Activated CD4-positive, alpha-beta memory T cell treated with anti-CD3 and anti-CD28 coated beads for 36 hours (primary cell): ENCODE results near the gene LRP8. TPM values are rescaled to one million over a fixed set of nuclear protein-coding genes. Genes with fewer than 3 reads are reported as not detected.

Experiments used
- CTCF ChIA-PET: fragments of 350-600 bp; sonication (Branson Sonifier 250); formaldehyde crosslinking; loops from one replicate; lab custom pipeline; 2021; ENCODE audit warnings: antibody characterized with exemption, inconsistent platforms; lab: Charles Lee
- POLR2A ChIA-PET: fragments of 350-600 bp; sonication (Branson Sonifier 250); formaldehyde crosslinking; loops from one replicate; lab custom pipeline; 2021; ENCODE audit warnings: antibody characterized with exemption; lab: Charles Lee
- DNase-seq: peaks from one replicate; pipeline ENCODE4 v3.0.0-alpha.2; 2020
- H3K27ac Mint-ChIP-seq: one replicate; pipeline ENCODE4 v1.8.0; 2021; ENCODE audit warnings: mixed read lengths
- H3K27me3 Mint-ChIP-seq: one replicate; pipeline ENCODE4 v1.8.0; 2021; ENCODE audit warnings: mixed read lengths
- H3K36me3 Mint-ChIP-seq: one replicate; pipeline ENCODE4 v1.8.0; 2021; ENCODE audit warnings: mixed read lengths
- H3K4me1 Mint-ChIP-seq: one replicate; pipeline ENCODE4 v1.8.0; 2021; ENCODE audit warnings: low read depth, mixed read lengths
- H3K4me3 Mint-ChIP-seq: one replicate; pipeline ENCODE4 v1.8.0; 2021; ENCODE audit warnings: mild to moderate bottlenecking, mixed read lengths
- H3K9me3 Mint-ChIP-seq: one replicate; pipeline ENCODE4 v1.8.0; 2021; ENCODE audit warnings: mixed read lengths
- intact Hi-C: fragments of 100-400 bp; cut with micrococcal nuclease; formaldehyde crosslinking; loops from one replicate; pipeline ENCODE4 v1.15.1; 2023
- total RNA-seq, 2 experiments: library from RNA; stranded (reverse); gene quantifications; one replicate each; pipeline ENCODE4 v1.2.3, GENCODE V29; 2021

LRP8 gene
- total RNA-seq, 2 experiments from 2014 or later = 38.6 to 38.8 TPM

GRCh38 chr1:53259932-53260331 is 67.9 kb downstream of the LRP8 start:
- H3K4me3 Mint-ChIP-seq = no peak overlapping the region
- POLR2A ChIA-PET = no interaction called here

GRCh38 chr1:53258216-53258615 is 69.7 kb downstream of the LRP8 start:
- CTCF ChIA-PET = interaction anchor here (1.1 kb wide), 1 partner anchor 135 kb away, joined by 3 read pairs; no protein-coding TSS in a partner anchor
- peaks cover 48% of the 10 kb centered on the region for H3K36me3 Mint-ChIP-seq
- no peak overlapping the region for H3K27ac Mint-ChIP-seq
- DNase-seq = no peak
- intact Hi-C loops = no loop called here
- H3K27me3 Mint-ChIP-seq = no peaks in the 10 kb centered on the region
- POLR2A ChIA-PET = no interaction called here
- no peaks in the 10 kb centered on the region for H3K9me3 Mint-ChIP-seq
- no peak overlapping the region for H3K4me3 Mint-ChIP-seq
- no peaks in the 10 kb centered on the region for H3K4me1 Mint-ChIP-seq

More at GRCh38 chr1:53259932-53260331, 67.9 kb downstream of the LRP8 start:
- no peak for DNase-seq
- intact Hi-C loops = no loop called here
- H3K36me3 Mint-ChIP-seq = peaks cover 55% of the 10 kb centered on the region
- CTCF ChIA-PET = no interaction called here
- H3K9me3 Mint-ChIP-seq = no peaks in the 10 kb centered on the region
- no peaks in the 10 kb centered on the region for H3K27me3 Mint-ChIP-seq
- no peaks in the 10 kb centered on the region for H3K4me1 Mint-ChIP-seq
- H3K27ac Mint-ChIP-seq = no peak overlapping the region

- intact Hi-C loops = no loop called here
- no peaks in the 10 kb centered on the region for H3K9me3 Mint-ChIP-seq
- no peaks in the 10 kb centered on the region for H3K4me1 Mint-ChIP-seq
- DNase-seq = no peak
- POLR2A ChIA-PET = no interaction called here
- no peak overlapping the region for H3K27ac Mint-ChIP-seq
- no peak overlapping the region for H3K4me3 Mint-ChIP-seq
- CTCF ChIA-PET = no interaction called here
- no peaks in the 10 kb centered on the region for H3K27me3 Mint-ChIP-seq
- peaks cover 47% of the 10 kb centered on the region for H3K36me3 Mint-ChIP-seq
These were observed 70.3 kb downstream of the LRP8 start for GRCh38 chr1:53257454-53258081.

GRCh38 chr1:53256511-53257453 is 71.1 kb downstream of the LRP8 start:
- DNase-seq = no peak
- Mint-ChIP-seq H3K27ac (no peak overlapping the region), H3K4me3 (no peak overlapping the region), H3K36me3 (peaks cover 49% of the 10 kb centered on the region), H3K27me3 (no peaks in the 10 kb centered on the region), H3K4me1 (no peaks in the 10 kb centered on the region), H3K9me3 (no peaks in the 10 kb centered on the region)
- POLR2A ChIA-PET = no interaction called here
- CTCF ChIA-PET = interaction anchor here (0.8 kb wide), 1 partner anchor 73 kb away, joined by 3 read pairs; no protein-coding TSS in a partner anchor
- intact Hi-C loops = no loop called here

- H3K36me3 Mint-ChIP-seq = peaks cover 53% of the 10 kb centered on the region
These were observed 72.8 kb downstream of the LRP8 start for GRCh38 chr1:53255031-53255430.

GRCh38 chr1:53254011-53254640 is 73.7 kb downstream of the LRP8 start:
- no peaks in the 10 kb centered on the region for H3K9me3 Mint-ChIP-seq
- POLR2A ChIA-PET = no interaction called here
- no peak overlapping the region for H3K4me3 Mint-ChIP-seq
- intact Hi-C loops = no loop called here
- CTCF ChIA-PET = no interaction called here
- no peaks in the 10 kb centered on the region for H3K4me1 Mint-ChIP-seq
- no peak for DNase-seq
- H3K27me3 Mint-ChIP-seq = no peaks in the 10 kb centered on the region
- H3K36me3 Mint-ChIP-seq = peaks cover 55% of the 10 kb centered on the region
- H3K27ac Mint-ChIP-seq = no peak overlapping the region

More at GRCh38 chr1:53255031-53255430, 72.8 kb downstream of the LRP8 start:
- DNase-seq = no peak
- H3K9me3 Mint-ChIP-seq = no peaks in the 10 kb centered on the region
- no peaks in the 10 kb centered on the region for H3K4me1 Mint-ChIP-seq
- no peaks in the 10 kb centered on the region for H3K27me3 Mint-ChIP-seq
- no peak overlapping the region for H3K27ac Mint-ChIP-seq
- ChIA-PET CTCF (interaction anchor here (0.9 kb wide), 1 partner anchor 139 kb away, joined by 3 read pairs; no protein-coding TSS in a partner anchor), POLR2A (no interaction called here)
- intact Hi-C loops = no loop called here
- H3K4me3 Mint-ChIP-seq = no peak overlapping the region

GRCh38 chr1:53250325-53250724 is 77.5 kb downstream of the LRP8 start:
- H3K27ac Mint-ChIP-seq = no peak overlapping the region
- DNase-seq = no peak
- no peaks in the 10 kb centered on the region for H3K4me1 Mint-ChIP-seq
- intact Hi-C loops = no loop called here
- ChIA-PET POLR2A (no interaction called here), CTCF (no interaction called here)
- H3K9me3 Mint-ChIP-seq = no peaks in the 10 kb centered on the region
- no peak overlapping the region for H3K4me3 Mint-ChIP-seq
- H3K27me3 Mint-ChIP-seq = no peaks in the 10 kb centered on the region
- peaks cover 52% of the 10 kb centered on the region for H3K36me3 Mint-ChIP-seq

GRCh38 chr1:53249706-53250105 is 78.2 kb downstream of the LRP8 start:
- peaks cover 48% of the 10 kb centered on the region for H3K36me3 Mint-ChIP-seq
- no peaks in the 10 kb centered on the region for H3K4me1 Mint-ChIP-seq
- no peaks in the 10 kb centered on the region for H3K9me3 Mint-ChIP-seq
- intact Hi-C loops = no loop called here
- no peak overlapping the region for H3K27ac Mint-ChIP-seq
- DNase-seq = no peak
- H3K27me3 Mint-ChIP-seq = no peaks in the 10 kb centered on the region
- ChIA-PET CTCF (no interaction called here), POLR2A (no interaction called here)
- H3K4me3 Mint-ChIP-seq = no peak overlapping the region

- ChIA-PET CTCF (interaction anchor here (1.0 kb wide), 1 partner anchor 32 kb away, joined by 4 read pairs; no protein-coding TSS in a partner anchor), POLR2A (no interaction called here)
- H3K4me1 Mint-ChIP-seq = no peaks in the 10 kb centered on the region
- no peaks in the 10 kb centered on the region for H3K27me3 Mint-ChIP-seq
- no peak overlapping the region for H3K27ac Mint-ChIP-seq
- H3K36me3 Mint-ChIP-seq = peaks cover 39% of the 10 kb centered on the region
- H3K4me3 Mint-ChIP-seq = no peak overlapping the region
- H3K9me3 Mint-ChIP-seq = no peaks in the 10 kb centered on the region
- no peak for DNase-seq
- intact Hi-C loops = no loop called here
These were observed 81.4 kb downstream of the LRP8 start for GRCh38 chr1:53246261-53247134.

- peaks cover 1% of the 10 kb centered on the region for H3K4me1 Mint-ChIP-seq
- intact Hi-C loops = no loop called here
These were observed 83.7 kb downstream of the LRP8 start for GRCh38 chr1:53244141-53244540.

GRCh38 chr1:53242381-53242780 is 85.5 kb downstream of the LRP8 start:
- CTCF ChIA-PET = no interaction called here
- Mint-ChIP-seq H3K9me3 (no peaks in the 10 kb centered on the region), H3K27me3 (no peaks in the 10 kb centered on the region), H3K4me3 (no peak overlapping the region), H3K27ac (no peak overlapping the region), H3K36me3 (peaks cover 20% of the 10 kb centered on the region), H3K4me1 (peaks cover 13% of the 10 kb centered on the region)
- DNase-seq = no peak
- POLR2A ChIA-PET = no interaction called here
- intact Hi-C loops = no loop called here

More at GRCh38 chr1:53244141-53244540, 83.7 kb downstream of the LRP8 start:
- H3K9me3 Mint-ChIP-seq = no peaks in the 10 kb centered on the region
- H3K27ac Mint-ChIP-seq = no peak overlapping the region
- peaks cover 19% of the 10 kb centered on the region for H3K36me3 Mint-ChIP-seq
- H3K27me3 Mint-ChIP-seq = no peaks in the 10 kb centered on the region
- POLR2A ChIA-PET = no interaction called here
- H3K4me3 Mint-ChIP-seq = no peak overlapping the region
- CTCF ChIA-PET = no interaction called here
- no peak for DNase-seq
